ENCODE data around the gene SLCO6A1. TPM values are rescaled to one million over a fixed set of nuclear protein-coding genes. Genes with fewer than 3 reads are reported as not detected.
A peak's percentile ranks its signal among the peaks of the same experiment; 100 is the strongest.
"Not testable (repeated sequence)": the region's sequence is repeated elsewhere in the genome, so short reads cannot be mapped to it uniquely, and the experiment has no call there.

Gene SLCO6A1
- total RNA-seq, 1 experiment from 2014 or later: not detected

- DNase-seq (ENCODE audit: low read depth in 1 of 2, low spot score in 2 of 2): no peak
- no peak overlapping the region for H3K4me3 ChIP-seq
- no peaks in the 10 kb centered on the region for H3K4me1 ChIP-seq (replicated peaks)
- no peaks in the 10 kb centered on the region for H3K9me3 ChIP-seq (replicated peaks)
- no peak overlapping the region for H3K27ac ChIP-seq
- no peaks in the 10 kb centered on the region for H3K27me3 ChIP-seq (replicated peaks)
- H3K36me3 ChIP-seq: no peaks in the 10 kb centered on the region
Observed at GRCh38 chr5:102528600-102528999, 29.8 kb upstream of the SLCO6A1 start.

DNA sequence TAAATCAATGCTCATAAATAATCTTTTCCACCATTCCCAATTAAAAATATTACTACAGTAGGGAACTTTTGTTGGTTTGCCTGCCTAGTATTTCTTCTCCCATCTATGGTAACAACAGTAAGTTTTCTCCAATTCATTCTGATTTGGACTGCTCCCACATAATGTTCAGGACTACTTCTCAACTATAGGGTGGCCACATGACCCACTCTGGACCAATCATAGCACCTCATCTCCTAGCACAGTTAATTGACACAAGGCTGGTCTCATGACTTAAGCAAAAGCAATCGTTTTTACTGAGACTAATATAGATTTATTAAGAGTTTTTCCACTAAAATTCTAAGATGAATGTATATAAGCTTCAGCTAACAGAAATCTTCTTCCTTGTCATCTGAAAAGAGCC is 28.7 kb upstream of the SLCO6A1 start:
- Histone ChIP-seq H3K27ac (no peak overlapping the region), H3K36me3 (no peaks in the 10 kb centered on the region), H3K4me1 (replicated peaks) (no peaks in the 10 kb centered on the region), H3K27me3 (replicated peaks) (no peaks in the 10 kb centered on the region), H3K9me3 (replicated peaks) (no peaks in the 10 kb centered on the region), H3K4me3 (no peak overlapping the region)
- DNase-seq (ENCODE audit: low read depth in 1 of 2, low spot score in 2 of 2): no peak

DNA sequence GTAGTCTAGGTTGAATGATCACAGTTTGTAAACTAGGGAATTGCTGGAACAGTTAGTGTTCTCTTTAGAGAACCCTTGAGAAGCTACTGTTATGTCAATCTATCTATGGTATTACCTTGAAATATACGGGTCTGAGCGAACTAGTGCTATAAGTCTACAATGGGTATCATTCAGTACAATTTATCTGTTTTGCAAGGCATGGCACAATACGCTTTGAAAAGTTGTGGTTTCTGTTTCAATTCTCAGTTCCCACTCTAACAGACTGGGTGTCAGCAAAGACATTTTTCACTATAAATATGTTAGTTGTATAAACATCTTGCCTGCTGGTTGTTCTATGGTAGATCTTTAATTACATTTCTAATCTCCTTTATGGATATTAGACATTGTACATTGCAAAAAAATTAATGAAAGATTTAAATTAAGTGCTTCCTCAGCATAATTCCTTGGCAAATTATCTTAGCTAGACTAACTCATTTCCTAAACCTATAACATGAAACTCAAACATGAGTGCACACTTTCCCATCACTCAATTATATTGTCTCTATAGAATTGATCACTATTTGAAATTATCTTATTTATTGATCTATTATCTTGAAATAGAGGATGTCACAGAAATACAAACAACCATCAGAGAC is 24.9 kb upstream of the SLCO6A1 start:
- Histone ChIP-seq H3K36me3 (no peaks in the 10 kb centered on the region), H3K9me3 (replicated peaks) (no peaks in the 10 kb centered on the region), H3K4me3 (no peak overlapping the region), H3K27ac (no peak overlapping the region), H3K4me1 (replicated peaks) (no peaks in the 10 kb centered on the region), H3K27me3 (replicated peaks) (no peaks in the 10 kb centered on the region)
- DNase-seq (ENCODE audit: low read depth in 1 of 2, low spot score in 2 of 2): no peak

GRCh38 chr5:102511666-102512065 is 12.9 kb upstream of the SLCO6A1 start:
- DNase-seq (ENCODE audit: low read depth in 1 of 2, low spot score in 2 of 2): peak in 1 of 2 experiments; percentile 42
- H3K27me3 ChIP-seq (replicated peaks): no peaks in the 10 kb centered on the region
- no peak overlapping the region for H3K4me3 ChIP-seq
- peaks cover 10% of the 10 kb centered on the region for H3K4me1 ChIP-seq (replicated peaks)
- H3K27ac ChIP-seq: no peak overlapping the region
- no peaks in the 10 kb centered on the region for H3K36me3 ChIP-seq
- H3K9me3 ChIP-seq (replicated peaks): no peaks in the 10 kb centered on the region

DNA sequence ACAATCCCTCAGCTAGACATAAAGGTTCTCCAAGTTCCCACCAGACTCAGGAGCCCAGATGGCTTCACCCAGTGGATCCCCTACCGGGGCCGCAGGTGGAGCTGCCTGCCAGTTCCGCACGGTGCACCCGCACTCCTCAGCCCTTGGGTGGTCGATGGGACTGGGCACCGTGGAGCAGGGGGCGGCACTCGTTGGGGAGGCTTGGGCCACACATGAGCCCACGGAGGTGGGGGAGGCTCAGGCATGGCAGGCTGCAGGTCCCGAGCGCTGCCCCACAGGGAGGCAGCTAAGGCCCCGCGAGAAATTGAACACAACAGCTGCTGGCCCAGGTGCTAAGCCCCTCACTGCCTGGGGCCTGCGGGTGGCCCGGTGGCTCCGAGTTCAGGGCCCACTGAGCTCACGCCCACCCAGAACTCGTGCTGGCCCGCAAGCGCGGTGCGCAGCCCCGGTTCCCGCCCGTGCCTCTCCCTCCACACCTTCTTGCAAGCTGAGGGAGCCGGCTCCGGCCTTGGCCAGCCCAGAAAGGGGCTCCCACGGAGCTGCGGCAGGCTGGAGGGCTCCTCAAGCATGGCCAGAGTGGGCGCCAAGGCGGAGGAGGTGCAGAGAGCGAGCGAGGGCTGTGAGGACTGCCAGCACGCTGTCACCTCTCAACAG is 7.4 kb downstream of the SLCO6A1 start:
- not testable (repeated sequence) for H3K4me3 ChIP-seq; H3K4me1 ChIP-seq (replicated peaks); H3K27me3 ChIP-seq (replicated peaks); H3K27ac ChIP-seq; DNase-seq (ENCODE audit: low read depth in 1 of 2, low spot score in 2 of 2); H3K36me3 ChIP-seq; H3K9me3 ChIP-seq (replicated peaks)

- H3K27ac ChIP-seq: no peak overlapping the region
- no peak for DNase-seq (ENCODE audit: low read depth in 1 of 2, low spot score in 2 of 2)
- no peak overlapping the region for H3K4me3 ChIP-seq
- no peaks in the 10 kb centered on the region for H3K36me3 ChIP-seq
- no peaks in the 10 kb centered on the region for H3K9me3 ChIP-seq (replicated peaks)
- no peaks in the 10 kb centered on the region for H3K4me1 ChIP-seq (replicated peaks)
- H3K27me3 ChIP-seq (replicated peaks): no peaks in the 10 kb centered on the region
Observed at GRCh38 chr5:102483736-102484135, 15.1 kb downstream of the SLCO6A1 start.

GRCh38 chr5:102481054-102481715 is 17.6 kb downstream of the SLCO6A1 start:
- H3K4me3 ChIP-seq: no peak overlapping the region
- no peaks in the 10 kb centered on the region for H3K4me1 ChIP-seq (replicated peaks)
- no peak overlapping the region for H3K27ac ChIP-seq
- no peaks in the 10 kb centered on the region for H3K9me3 ChIP-seq (replicated peaks)
- DNase-seq (ENCODE audit: low read depth in 1 of 2, low spot score in 2 of 2): no peak
- no peaks in the 10 kb centered on the region for H3K36me3 ChIP-seq
- H3K27me3 ChIP-seq (replicated peaks): no peaks in the 10 kb centered on the region

DNA sequence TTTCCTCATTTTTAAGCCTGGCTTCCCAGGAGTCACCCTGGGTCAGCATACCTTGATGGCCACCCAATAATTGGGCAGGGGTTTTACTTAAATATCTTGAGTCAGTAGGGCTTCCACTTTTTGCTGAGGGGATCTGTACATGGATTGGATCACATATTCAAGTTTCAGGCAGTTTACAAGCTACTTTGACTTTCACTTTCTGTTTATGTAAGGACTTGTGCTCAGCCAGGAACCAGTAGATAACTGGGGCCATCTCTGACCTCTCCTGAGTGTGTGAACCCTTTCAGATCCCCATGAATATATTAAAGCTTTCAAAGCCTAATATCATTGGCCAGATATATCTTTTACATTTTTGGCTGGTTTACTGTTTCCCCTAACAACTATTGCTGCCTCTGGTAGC is 45.1 kb downstream of the SLCO6A1 start:
- H3K27ac ChIP-seq: no peak overlapping the region
- no peaks in the 10 kb centered on the region for H3K36me3 ChIP-seq
- no peak overlapping the region for H3K4me3 ChIP-seq
- DNase-seq (ENCODE audit: low read depth in 1 of 2, low spot score in 2 of 2): no peak
- H3K4me1 ChIP-seq (replicated peaks): no peaks in the 10 kb centered on the region
- no peaks in the 10 kb centered on the region for H3K9me3 ChIP-seq (replicated peaks)
- H3K27me3 ChIP-seq (replicated peaks): no peaks in the 10 kb centered on the region

DNA sequence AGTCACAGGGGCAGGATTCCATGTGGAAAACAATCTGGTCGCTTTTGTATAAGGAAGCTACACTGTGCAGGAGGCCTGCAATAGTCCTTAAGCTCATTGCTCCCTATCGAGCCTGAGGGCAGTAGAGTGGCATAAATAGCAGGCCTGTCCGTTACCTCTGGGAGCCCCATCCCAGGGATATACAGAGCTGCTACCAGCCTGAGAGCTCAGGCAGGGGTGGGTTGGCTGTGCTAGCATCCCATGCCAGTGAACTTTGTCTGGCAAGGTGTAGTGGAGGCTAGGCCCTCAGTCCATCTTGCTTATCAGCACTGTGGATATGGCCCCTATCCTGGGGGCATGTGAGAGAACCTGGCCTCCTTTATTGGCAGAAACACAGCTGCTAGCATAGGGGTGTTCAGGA is 47.7 kb downstream of the SLCO6A1 start:
- Histone ChIP-seq H3K36me3 (no peaks in the 10 kb centered on the region), H3K27me3 (replicated peaks) (no peaks in the 10 kb centered on the region), H3K9me3 (replicated peaks) (no peaks in the 10 kb centered on the region), H3K4me3 (no peak overlapping the region), H3K27ac (no peak overlapping the region), H3K4me1 (replicated peaks) (no peaks in the 10 kb centered on the region)
- no peak for DNase-seq (ENCODE audit: low read depth in 1 of 2, low spot score in 2 of 2)

- H3K27me3 ChIP-seq (replicated peaks): no peaks in the 10 kb centered on the region
- no peak for DNase-seq (ENCODE audit: low read depth in 1 of 2, low spot score in 2 of 2)
- no peak overlapping the region for H3K27ac ChIP-seq
- no peak overlapping the region for H3K4me3 ChIP-seq
- no peaks in the 10 kb centered on the region for H3K9me3 ChIP-seq (replicated peaks)
- H3K36me3 ChIP-seq: no peaks in the 10 kb centered on the region
- H3K4me1 ChIP-seq (replicated peaks): no peaks in the 10 kb centered on the region
Observed at GRCh38 chr5:102450313-102450990, 48.3 kb downstream of the SLCO6A1 start.

DNA sequence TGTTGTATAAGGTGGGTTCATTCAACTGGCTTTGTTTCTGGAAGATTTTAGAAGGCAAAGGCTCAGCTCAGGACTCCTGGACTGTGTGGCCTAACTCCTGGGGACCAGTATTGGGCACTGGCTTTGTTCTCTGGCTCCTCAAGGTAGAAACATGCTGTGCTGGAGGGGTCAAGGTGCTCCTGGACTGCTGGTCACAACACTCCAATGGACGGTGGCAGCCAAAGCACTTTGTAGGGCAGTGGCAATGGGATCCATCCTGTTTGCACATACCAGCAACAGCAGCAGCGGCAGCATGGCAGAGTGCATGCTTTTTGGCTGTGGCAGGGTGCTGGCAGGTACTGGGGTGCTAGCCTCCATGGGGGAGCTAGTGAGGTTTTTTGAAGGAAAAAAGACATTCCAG is 65.3 kb downstream of the SLCO6A1 start:
- Histone ChIP-seq H3K4me3 (no peak overlapping the region), H3K27me3 (replicated peaks) (no peaks in the 10 kb centered on the region), H3K36me3 (no peaks in the 10 kb centered on the region), H3K27ac (no peak overlapping the region), H3K4me1 (replicated peaks) (no peaks in the 10 kb centered on the region), H3K9me3 (replicated peaks) (no peaks in the 10 kb centered on the region)
- DNase-seq (ENCODE audit: low read depth in 1 of 2, low spot score in 2 of 2): no peak

GRCh38 chr5:102421647-102422046 is 77.2 kb downstream of the SLCO6A1 start:
- no peaks in the 10 kb centered on the region for H3K36me3 ChIP-seq
- DNase-seq (ENCODE audit: low read depth in 1 of 2, low spot score in 2 of 2): peak in 1 of 2 experiments; percentile 46
- H3K27me3 ChIP-seq (replicated peaks): no peaks in the 10 kb centered on the region
- H3K4me3 ChIP-seq: no peak overlapping the region
- no peaks in the 10 kb centered on the region for H3K9me3 ChIP-seq (replicated peaks)
- H3K4me1 ChIP-seq (replicated peaks): no peaks in the 10 kb centered on the region
- H3K27ac ChIP-seq: no peak overlapping the region

- H3K9me3 ChIP-seq (replicated peaks): no peaks in the 10 kb centered on the region
- H3K4me3 ChIP-seq: no peak overlapping the region
- no peak for DNase-seq (ENCODE audit: low read depth in 1 of 2, low spot score in 2 of 2)
- H3K27me3 ChIP-seq (replicated peaks): no peaks in the 10 kb centered on the region
- no peaks in the 10 kb centered on the region for H3K4me1 ChIP-seq (replicated peaks)
- H3K36me3 ChIP-seq: no peaks in the 10 kb centered on the region
- no peak overlapping the region for H3K27ac ChIP-seq
Observed at GRCh38 chr5:102418531-102418930, 80.3 kb downstream of the SLCO6A1 start.

GRCh38 chr5:102414448-102414847 is 84.4 kb downstream of the SLCO6A1 start:
- Histone ChIP-seq H3K27ac (no peak overlapping the region), H3K27me3 (replicated peaks) (no peaks in the 10 kb centered on the region), H3K4me1 (replicated peaks) (no peaks in the 10 kb centered on the region), H3K36me3 (no peaks in the 10 kb centered on the region), H3K9me3 (replicated peaks) (no peaks in the 10 kb centered on the region), H3K4me3 (no peak overlapping the region)
- no peak for DNase-seq (ENCODE audit: low read depth in 1 of 2, low spot score in 2 of 2)
